ENCODE results near the gene MRPL20.
A peak's percentile ranks its signal among the peaks of the same experiment; 100 is the strongest.

Gene MRPL20

DNA sequence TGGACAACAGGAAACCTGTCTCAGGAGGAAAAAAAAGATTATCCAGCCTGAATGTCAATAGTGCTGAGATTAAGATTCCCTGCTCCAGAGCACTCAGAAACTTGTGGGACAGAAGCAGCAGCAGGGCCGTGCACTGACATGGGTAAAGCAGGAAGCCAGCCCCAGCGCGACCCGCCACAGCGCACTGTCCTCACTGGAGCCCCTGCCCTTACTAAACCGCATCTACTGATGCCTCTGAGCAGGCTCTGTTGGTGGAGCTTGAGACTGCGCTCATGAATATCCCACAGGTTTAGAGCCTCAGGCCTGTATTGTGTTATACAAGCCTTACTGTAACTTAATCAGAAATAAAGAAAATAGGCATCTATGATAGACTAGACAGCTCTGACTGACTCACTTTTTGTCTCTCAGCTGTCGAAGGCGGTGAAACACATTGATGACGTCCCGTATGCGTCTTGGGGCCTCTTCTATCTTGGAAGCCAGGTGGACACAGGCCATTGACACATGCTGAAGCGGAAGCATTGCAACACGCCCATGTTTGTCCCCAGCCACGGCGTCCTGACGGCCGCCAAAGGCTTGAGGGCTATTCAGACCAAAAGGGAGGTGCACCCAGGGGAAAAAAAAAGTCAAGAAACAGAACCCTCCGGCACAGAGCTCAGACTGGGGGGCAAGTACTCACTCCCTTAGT is 9.1 kb downstream of the MRPL20 start:
- TF ChIP-seq, protein P1, sequence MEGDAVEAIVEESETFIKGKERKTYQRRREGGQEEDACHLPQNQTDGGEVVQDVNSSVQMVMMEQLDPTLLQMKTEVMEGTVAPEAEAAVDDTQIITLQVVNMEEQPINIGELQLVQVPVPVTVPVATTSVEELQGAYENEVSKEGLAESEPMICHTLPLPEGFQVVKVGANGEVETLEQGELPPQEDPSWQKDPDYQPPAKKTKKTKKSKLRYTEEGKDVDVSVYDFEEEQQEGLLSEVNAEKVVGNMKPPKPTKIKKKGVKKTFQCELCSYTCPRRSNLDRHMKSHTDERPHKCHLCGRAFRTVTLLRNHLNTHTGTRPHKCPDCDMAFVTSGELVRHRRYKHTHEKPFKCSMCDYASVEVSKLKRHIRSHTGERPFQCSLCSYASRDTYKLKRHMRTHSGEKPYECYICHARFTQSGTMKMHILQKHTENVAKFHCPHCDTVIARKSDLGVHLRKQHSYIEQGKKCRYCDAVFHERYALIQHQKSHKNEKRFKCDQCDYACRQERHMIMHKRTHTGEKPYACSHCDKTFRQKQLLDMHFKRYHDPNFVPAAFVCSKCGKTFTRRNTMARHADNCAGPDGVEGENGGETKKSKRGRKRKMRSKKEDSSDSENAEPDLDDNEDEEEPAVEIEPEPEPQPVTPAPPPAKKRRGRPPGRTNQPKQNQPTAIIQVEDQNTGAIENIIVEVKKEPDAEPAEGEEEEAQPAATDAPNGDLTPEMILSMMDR (conservative IDR thresholded peaks at IDR 0.05; ENCODE audit: low read length) = no peak
- peak; percentile 23 for DNase-seq (ENCODE audit: low read depth)
- H3K4me3 ChIP-seq (ENCODE audit: low read length) = peak overlapping the region; percentile 93

DNA sequence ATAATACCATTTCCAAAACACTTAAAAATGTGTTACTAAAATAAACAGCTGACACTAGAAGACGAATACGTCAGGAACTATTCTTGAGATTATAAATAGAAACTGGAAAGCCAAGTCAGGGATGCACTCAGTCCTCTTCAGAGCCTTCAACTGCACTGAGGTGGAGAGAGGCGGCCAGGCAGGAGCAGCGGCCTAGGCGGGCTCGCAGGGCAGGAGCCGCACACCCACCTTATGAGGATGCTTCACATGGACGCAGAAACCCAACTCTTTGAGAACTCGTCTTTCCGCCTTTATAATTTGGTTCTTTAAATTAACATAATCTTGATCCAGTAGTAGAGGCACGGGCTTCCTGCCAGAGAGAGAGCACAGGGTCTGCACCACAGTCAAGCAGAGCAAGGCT is 11.9 kb downstream of the MRPL20 start:
- TF ChIP-seq, protein P1 (conservative IDR thresholded peaks at IDR 0.05; ENCODE audit: low read length) = no peak
- H3K4me3 ChIP-seq (ENCODE audit: low read length) = no peak overlapping the region
- DNase-seq (ENCODE audit: low read depth) = no peak

DNA sequence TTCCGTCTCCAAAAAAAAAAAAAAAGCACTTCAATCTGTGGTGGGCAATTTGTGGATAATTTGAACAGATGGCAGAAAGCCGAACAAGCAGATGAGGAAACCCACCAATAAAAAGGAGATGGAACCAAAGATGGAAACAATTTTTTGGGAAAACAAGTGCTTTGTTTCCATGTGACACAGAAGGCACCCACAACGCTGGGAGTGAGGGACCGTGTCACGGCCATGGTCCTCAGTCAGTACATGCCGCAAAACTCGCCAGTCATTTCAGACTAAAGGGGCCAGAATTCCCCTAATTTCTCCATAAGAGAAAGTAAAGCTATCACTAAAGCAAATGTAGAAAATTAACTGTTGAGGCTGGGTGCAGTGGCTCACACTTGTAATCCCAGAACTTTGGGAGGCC is 13.0 kb downstream of the MRPL20 start:
- DNase-seq (ENCODE audit: low read depth) = no peak
- TF ChIP-seq, protein P1 (conservative IDR thresholded peaks at IDR 0.05; ENCODE audit: low read length) = no peak
- no peak overlapping the region for H3K4me3 ChIP-seq (ENCODE audit: low read length)

DNA sequence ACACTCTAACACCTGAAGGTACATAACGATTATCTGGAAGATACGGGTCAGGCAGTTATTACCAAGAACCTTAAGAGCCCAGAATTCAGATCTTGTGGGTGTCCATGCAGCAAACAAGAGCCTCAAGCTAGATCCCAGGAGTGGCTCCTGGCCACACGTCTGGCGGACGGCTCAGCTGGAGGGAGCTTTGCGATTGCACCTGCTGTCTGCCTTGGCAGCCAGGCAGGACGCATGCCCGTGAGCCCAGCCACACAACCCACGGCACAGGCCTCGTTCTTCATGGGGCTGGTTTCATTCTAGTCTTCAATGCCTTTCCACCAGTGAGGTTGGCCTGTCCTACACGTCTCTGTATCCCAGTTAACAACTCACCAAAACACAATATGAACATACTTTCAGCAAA is 13.7 kb downstream of the MRPL20 start:
- TF ChIP-seq, protein P1 (conservative IDR thresholded peaks at IDR 0.05; ENCODE audit: low read length) = no peak
- no peak for DNase-seq (ENCODE audit: low read depth)
- no peak overlapping the region for H3K4me3 ChIP-seq (ENCODE audit: low read length)

DNA sequence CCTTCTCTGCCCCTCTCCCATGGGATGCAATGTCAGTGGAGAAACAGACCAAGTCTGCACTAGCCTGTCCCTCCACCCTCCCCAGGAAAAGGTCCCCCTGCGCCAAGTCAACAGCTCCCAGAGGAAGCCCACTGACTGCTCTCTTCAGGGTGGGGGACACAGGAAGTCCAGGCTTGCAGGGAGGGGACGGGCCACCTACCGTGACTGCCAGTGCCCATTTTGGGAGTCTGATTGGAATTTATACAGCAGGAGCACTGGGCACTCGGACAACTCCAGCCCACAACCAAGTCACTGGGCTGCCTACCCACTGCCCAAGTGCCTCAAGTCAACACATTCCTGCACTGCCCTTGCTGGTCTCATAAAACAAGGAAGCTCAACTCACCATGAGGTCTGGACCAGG is 14.1 kb downstream of the MRPL20 start:
- TF ChIP-seq, protein P1 (conservative IDR thresholded peaks at IDR 0.05; ENCODE audit: low read length) = no peak
- no peak overlapping the region for H3K4me3 ChIP-seq (ENCODE audit: low read length)
- no peak for DNase-seq (ENCODE audit: low read depth)

DNA sequence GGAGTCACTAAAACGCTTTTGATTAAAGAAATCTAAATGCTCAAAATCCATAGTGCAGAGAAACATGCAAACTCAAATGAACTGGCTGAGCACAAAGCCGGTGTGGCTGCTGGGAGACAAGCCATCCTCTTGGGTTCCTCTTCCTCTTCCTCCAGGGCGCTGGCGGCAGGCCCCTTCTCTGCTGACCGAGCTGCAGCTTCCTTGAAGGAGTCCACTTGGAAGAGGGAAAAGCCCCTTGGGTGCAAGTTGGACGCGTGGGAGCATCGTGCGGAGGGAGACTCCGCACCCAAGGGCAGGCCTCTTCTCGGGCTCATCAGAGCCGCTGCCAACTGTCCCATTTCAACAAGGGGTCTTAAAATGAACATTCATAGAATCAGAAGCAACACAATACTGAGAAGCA is 15.9 kb downstream of the MRPL20 start:
- DNase-seq (ENCODE audit: low read depth) = no peak
- no peak overlapping the region for H3K4me3 ChIP-seq (ENCODE audit: low read length)
- TF ChIP-seq, protein P1 (conservative IDR thresholded peaks at IDR 0.05; ENCODE audit: low read length) = no peak

DNA sequence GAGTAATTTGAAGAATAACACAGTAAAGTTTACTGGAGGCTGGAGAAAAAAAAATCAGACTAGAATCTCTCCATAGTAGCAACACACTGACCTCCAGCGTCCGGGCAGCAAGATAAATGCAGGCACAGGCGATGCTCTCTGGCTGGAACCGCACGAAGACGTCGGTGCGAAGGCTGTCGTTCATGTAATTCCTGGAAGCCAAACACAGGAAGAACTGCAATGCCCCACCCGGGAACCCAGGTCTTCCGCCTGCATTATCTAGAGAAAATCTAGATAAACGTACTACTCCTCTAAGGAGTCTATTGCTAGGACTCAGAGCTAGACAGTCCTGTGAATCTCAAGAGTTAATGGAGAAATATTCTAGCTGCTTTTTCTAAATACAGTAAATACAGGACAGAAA is 16.4 kb downstream of the MRPL20 start:
- H3K4me3 ChIP-seq (ENCODE audit: low read length) = no peak overlapping the region
- DNase-seq (ENCODE audit: low read depth) = no peak
- TF ChIP-seq, protein P1 (conservative IDR thresholded peaks at IDR 0.05; ENCODE audit: low read length) = no peak

All from AG10803 (cell line).